ENCODE results near the gene FBXO34.

FBXO34 gene

DNA sequence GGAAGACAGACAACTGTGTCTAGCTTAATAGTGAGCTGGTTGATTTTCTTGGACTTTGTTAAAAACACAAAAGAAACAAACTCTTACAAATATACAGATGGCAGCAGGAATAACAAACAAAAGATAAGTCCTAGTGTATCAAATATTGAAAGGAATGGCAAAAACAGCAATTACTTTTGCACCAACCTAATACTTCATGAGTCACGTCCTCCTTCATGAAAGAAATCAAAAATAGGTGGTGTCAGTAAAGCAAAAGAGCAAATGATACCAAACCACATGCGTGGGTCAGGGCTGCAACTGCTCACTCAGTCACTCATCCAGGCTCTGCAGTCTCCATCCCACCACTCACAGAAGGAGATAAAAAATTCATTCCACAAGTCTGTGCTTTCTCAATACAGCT, 128.6 kb downstream of the FBXO34 start:
- Histone ChIP-seq H3K4me1 (no peaks in the 10 kb centered on the region; the same call in 1 of the 2 replicates), H3K9me3 (no peaks in the 10 kb centered on the region), H3K27me3 (no peaks in the 10 kb centered on the region), H3K4me3 (ENCODE audit: low read depth, low read length) (no peak overlapping the region), H3K36me3 (peaks cover 6% of the 10 kb centered on the region)
- DNase-seq = no peak
- TF ChIP-seq, protein P1, sequence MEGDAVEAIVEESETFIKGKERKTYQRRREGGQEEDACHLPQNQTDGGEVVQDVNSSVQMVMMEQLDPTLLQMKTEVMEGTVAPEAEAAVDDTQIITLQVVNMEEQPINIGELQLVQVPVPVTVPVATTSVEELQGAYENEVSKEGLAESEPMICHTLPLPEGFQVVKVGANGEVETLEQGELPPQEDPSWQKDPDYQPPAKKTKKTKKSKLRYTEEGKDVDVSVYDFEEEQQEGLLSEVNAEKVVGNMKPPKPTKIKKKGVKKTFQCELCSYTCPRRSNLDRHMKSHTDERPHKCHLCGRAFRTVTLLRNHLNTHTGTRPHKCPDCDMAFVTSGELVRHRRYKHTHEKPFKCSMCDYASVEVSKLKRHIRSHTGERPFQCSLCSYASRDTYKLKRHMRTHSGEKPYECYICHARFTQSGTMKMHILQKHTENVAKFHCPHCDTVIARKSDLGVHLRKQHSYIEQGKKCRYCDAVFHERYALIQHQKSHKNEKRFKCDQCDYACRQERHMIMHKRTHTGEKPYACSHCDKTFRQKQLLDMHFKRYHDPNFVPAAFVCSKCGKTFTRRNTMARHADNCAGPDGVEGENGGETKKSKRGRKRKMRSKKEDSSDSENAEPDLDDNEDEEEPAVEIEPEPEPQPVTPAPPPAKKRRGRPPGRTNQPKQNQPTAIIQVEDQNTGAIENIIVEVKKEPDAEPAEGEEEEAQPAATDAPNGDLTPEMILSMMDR (IDR thresholded peaks at IDR 0.05; ENCODE audit: low read depth, low read length) = no peak

DNA sequence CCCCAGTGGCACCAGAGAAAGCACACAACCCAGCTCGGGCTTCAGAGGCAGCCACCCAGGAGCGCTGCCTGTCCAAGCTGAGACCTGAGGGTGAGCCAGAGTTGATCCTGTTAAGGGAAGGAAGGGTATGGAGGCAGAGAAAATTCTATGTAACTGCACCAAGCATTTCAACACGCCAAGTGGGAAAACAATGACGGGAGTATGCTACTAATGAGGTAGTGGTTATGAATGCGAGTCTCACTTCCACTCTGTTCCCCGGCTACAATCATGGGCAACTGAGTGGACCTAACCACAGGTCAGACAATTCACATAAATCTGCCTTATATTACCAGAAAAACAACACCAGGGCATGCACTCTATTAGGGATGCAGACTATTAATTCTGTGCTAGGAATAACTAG, 130.5 kb downstream of the FBXO34 start:
- no peak overlapping the region for H3K4me3 ChIP-seq (ENCODE audit: low read depth, low read length)
- TF ChIP-seq, protein P1 (IDR thresholded peaks at IDR 0.05; ENCODE audit: low read depth, low read length) = no peak
- no peaks in the 10 kb centered on the region for H3K9me3 ChIP-seq
- H3K36me3 ChIP-seq = no peaks in the 10 kb centered on the region
- H3K4me1 ChIP-seq = no peaks in the 10 kb centered on the region; the same call in 1 of the 2 replicates
- DNase-seq = no peak
- no peaks in the 10 kb centered on the region for H3K27me3 ChIP-seq
